CD4-positive, alpha-beta T cell treated with Interferon alpha-2 for 1 hour (primary cell): ENCODE results near the gene DNAJC15.

Experiments
- DNase-seq, 2 donors: peaks; one replicate each; pipeline ENCODE4 v3.0.0-alpha.2; 2020 to 2022

DNAJC15 gene

GRCh38 chr13:43088093-43088511 lies 64.7 kb downstream of the DNAJC15 start:
- DNase-seq, result peak in 1 of 2 donors; percentile 27

- no peak for DNase-seq
Observed at GRCh38 chr13:43089912-43090498, 66.6 kb downstream of the DNAJC15 start.

GRCh38 chr13:43094901-43095300 lies 71.5 kb downstream of the DNAJC15 start:
- DNase-seq, result no peak

GRCh38 chr13:43095771-43096719 lies 72.7 kb downstream of the DNAJC15 start:
- no peak for DNase-seq

- no peak for DNase-seq
Observed at GRCh38 chr13:43100667-43101066, 77.3 kb downstream of the DNAJC15 start.

GRCh38 chr13:43102304-43102703 lies 78.9 kb downstream of the DNAJC15 start:
- no peak for DNase-seq

- no peak for DNase-seq
Observed at GRCh38 chr13:43107780-43108179, 84.4 kb downstream of the DNAJC15 start.

- DNase-seq, result no peak
Observed at GRCh38 chr13:43110036-43110435, 86.7 kb downstream of the DNAJC15 start.

- DNase-seq, result no peak
Observed at GRCh38 chr13:43110658-43111057, 87.3 kb downstream of the DNAJC15 start.

- DNase-seq, result no peak
Observed at GRCh38 chr13:43111559-43112400, 88.4 kb downstream of the DNAJC15 start.

GRCh38 chr13:43113603-43114002 lies 90.2 kb downstream of the DNAJC15 start:
- no peak for DNase-seq

- no peak for DNase-seq
Observed at GRCh38 chr13:43114504-43114903, 91.1 kb downstream of the DNAJC15 start.

GRCh38 chr13:43115141-43115540 lies 91.8 kb downstream of the DNAJC15 start:
- no peak for DNase-seq

GRCh38 chr13:43116242-43116641 lies 92.9 kb downstream of the DNAJC15 start:
- no peak for DNase-seq

- no peak for DNase-seq
Observed at GRCh38 chr13:43118521-43118920, 95.1 kb downstream of the DNAJC15 start.

- DNase-seq, result no peak
Observed at GRCh38 chr13:43119206-43119605, 95.8 kb downstream of the DNAJC15 start.

- no peak for DNase-seq
Observed at GRCh38 chr13:43122791-43123190, 99.4 kb downstream of the DNAJC15 start.

GRCh38 chr13:43123856-43124255 lies 100.5 kb downstream of the DNAJC15 start:
- DNase-seq, result no peak

- DNase-seq, result no peak
Observed at GRCh38 chr13:43124490-43124889, 101.1 kb downstream of the DNAJC15 start.

- no peak for DNase-seq
Observed at GRCh38 chr13:43126420-43126819, 103.0 kb downstream of the DNAJC15 start.

GRCh38 chr13:43127103-43127798 lies 103.9 kb downstream of the DNAJC15 start:
- DNase-seq, result no peak

GRCh38 chr13:43127827-43128226 lies 104.4 kb downstream of the DNAJC15 start:
- DNase-seq, result no peak

- DNase-seq, result no peak
Observed at GRCh38 chr13:43128504-43128961, 105.1 kb downstream of the DNAJC15 start.
